ENCODE data around the gene UBE2D3.

The UBE2D3 gene

DNA sequence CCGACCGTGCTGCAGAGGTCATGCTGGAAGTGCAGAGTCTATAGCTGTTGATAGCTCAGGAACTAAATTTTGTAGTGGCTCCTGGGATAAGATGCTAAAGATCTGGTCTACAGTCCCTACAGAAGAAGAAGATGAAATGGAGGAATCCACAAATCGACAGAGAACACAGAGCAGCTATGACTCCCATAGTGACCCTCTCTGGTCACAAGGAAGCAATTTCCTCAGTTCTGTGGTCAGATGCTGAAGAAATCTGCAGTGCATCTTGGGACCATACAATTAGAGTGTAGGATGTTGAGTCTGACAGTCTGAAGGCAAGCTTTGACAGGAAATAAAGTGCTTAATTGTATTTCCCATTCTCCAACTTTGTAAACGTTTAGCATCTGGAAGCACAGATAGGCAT lies 75.4 kb downstream of the UBE2D3 start:
- DNase-seq (ENCODE audit: low spot score) = no peak
